K562 (cell line): Measurements from ENCODE around the gene NOP10. TPM values are rescaled to one million over a fixed set of nuclear protein-coding genes. Genes with fewer than 3 reads are reported as not detected.
A peak's percentile ranks its signal among the peaks of the same experiment; 100 is the strongest.

Source experiments
- AFF1 ChIP-seq, 2 experiments: fragments of 450-650 bp; IDR thresholded peaks; 2 replicates each; pipeline ENCODE4 v1.6.1; 2018; ENCODE audit warnings: mild to moderate bottlenecking in 2 of 2, low read depth in 1 of 2; ENCODE audit not compliant: partially characterized antibody in 2 of 2
- CREB1 ChIP-seq, 2 experiments: sonication (generic) in 1 of 2; formaldehyde crosslinking in 1 of 2; IDR thresholded peaks; 2 replicates each; pipeline versions ENCODE4 v1.6.1 to v1.8.0; 2012 to 2022; ENCODE audit warnings: inconsistent platforms in 1 of 2, mild to moderate bottlenecking in 1 of 2, missing genetic modification reagents in 1 of 2, moderate library complexity in 1 of 2
- DDX20 ChIP-seq: fragments of 450-650 bp; IDR thresholded peaks from 2 replicates; pipeline ENCODE4 v1.6.1; 2016; ENCODE audit warnings: missing genetic modification characterization, low read depth, mild to moderate bottlenecking, missing compliant biosample characterization, moderate library complexity
- MGA ChIP-seq: fragments of 450-650 bp; IDR thresholded peaks from 2 replicates; pipeline ENCODE4 v1.6.1; 2016; ENCODE audit warnings: mild to moderate bottlenecking, moderate library complexity
- POLR2G ChIP-seq: fragments of 200-400 bp; formaldehyde crosslinking; IDR thresholded peaks from 2 replicates; pipeline ENCODE4 v1.6.1; 2017; ENCODE audit warnings: low read depth, mild to moderate bottlenecking, antibody characterized with exemption, low read length, moderate library complexity
- PPARD ChIP-seq: fragments of 250-450 bp; sonication (Bioruptor Pico); IDR thresholded peaks from 2 replicates; pipeline ENCODE4 v1.8.0; 2022; ENCODE audit warnings: inconsistent platforms, mild to moderate bottlenecking, moderate library complexity
- PURB ChIP-seq: sonication (generic); formaldehyde crosslinking; IDR thresholded peaks from 2 replicates; pipeline ENCODE4 v1.9.0; 2021; ENCODE audit warnings: low read depth, mild to moderate bottlenecking, missing genetic modification reagents
- ZBTB1 ChIP-seq: sonication (generic); formaldehyde crosslinking; IDR thresholded peaks from 2 replicates; pipeline ENCODE4 v1.8.1; 2023; ENCODE audit warnings: missing genetic modification reagents, low read depth, mild to moderate bottlenecking, borderline replicate concordance
- ZNF507 ChIP-seq: conservative IDR thresholded peaks from 2 replicates; pipeline ENCODE4 v1.6.1; 2017; ENCODE audit warnings: missing genetic modification characterization, missing compliant biosample characterization
- polyA plus RNA-seq, 8 experiments: library from polyadenylated mRNA; depleted of rRNA in 4 of 8; stranded (reverse) in 5 of 8; unstranded in 3 of 8; fragments of >200 nt; fragmentation: Nextera tagmentation in 2 of 8; fragmentation: Illumina TruSeq in 1 of 8; extraction: Ambion mirVana in 2 of 8; extraction: Trizol in 1 of 8; gene quantifications; 2 replicates each; pipeline versions ENCODE4 v1.2.1 to v1.2.3, GENCODE V29; 2011 to 2014; ENCODE audit warnings: inconsistent platforms in 1 of 8, missing spikeins in 1 of 8
- total RNA-seq, 7 experiments: library from RNA; depleted of rRNA in 6 of 7; stranded (reverse); fragments of >200 nt in 6 of 7; fragmentation: Illumina TruSeq in 2 of 7; extraction: Trizol in 2 of 7; gene quantifications; 2 replicates each; pipeline versions ENCODE4 v1.2.1 to v1.2.3, GENCODE V29; 2011 to 2021; ENCODE audit warnings: low replicate concordance in 1 of 7

Gene NOP10
- total and polyA plus RNA-seq, 9 of the 15 experiments (the other 6 are each of a cell fraction or from before 2014, with no cell fraction given) = 250 to 1,663 (median 449) TPM

GRCh38 chr15:34367101-34368081, 24.5 kb upstream of the NOP10 start, which contains the start of gene LPCAT4 (continued):
- TF ChIP-seq MGA (peak; percentile 80), CREB1 (IDR thresholded peaks at IDR 0.05) (no peak), CREB1 (CRISPR knock-in tag; IDR thresholded peaks at IDR 0.05) (peak; percentile 78), POLR2G (peak; percentile 91), PPARD (CRISPR knock-in tag) (no peak), DDX20 (tag) (no peak), AFF1 (IDR thresholded peaks at IDR 0.05; ENCODE audit: low read depth in 1 of 2, partially characterized antibody in 2 of 2) (no peak), PURB (CRISPR knock-in tag) (no peak), ZNF507 (no peak), ZBTB1 (CRISPR knock-in tag) (peak; percentile 49; the same call in 1 of the 2 replicates)
